Measurements from ENCODE around the gene C9orf40.

DNA sequence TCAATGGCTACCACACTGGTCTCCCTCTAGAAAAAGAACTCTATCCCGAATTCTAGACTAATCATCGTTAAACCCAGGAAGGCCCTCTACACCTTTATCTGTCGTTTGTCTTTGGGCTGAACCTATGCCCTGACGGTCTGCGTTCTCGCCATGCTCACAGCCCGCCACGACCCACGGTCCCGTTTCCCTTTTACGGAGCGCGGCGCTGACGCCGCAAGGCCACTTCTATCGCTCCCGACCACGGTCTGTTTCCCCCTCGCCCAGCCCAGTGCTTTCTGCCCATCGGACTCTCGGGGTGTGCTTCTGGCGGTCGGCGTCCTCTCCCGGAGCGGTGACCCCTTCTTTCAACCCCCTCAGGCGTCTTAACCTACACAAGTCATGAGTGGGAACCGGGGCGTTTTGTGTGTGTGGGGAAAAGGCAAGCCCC lies 974 bp downstream of the C9orf40 start:
- TF ChIP-seq POLR2A (IDR thresholded peaks at IDR 0.05) (no peak), CTCF (IDR thresholded peaks at IDR 0.05) (no peak), EP300 (IDR thresholded peaks at IDR 0.05) (no peak)
